Endothelial cell of umbilical vein (primary cell): ENCODE measurements around the gene LIN28A. TPM values are rescaled to one million over a fixed set of nuclear protein-coding genes. Genes with fewer than 3 reads are reported as not detected.

ENCODE experiments used
- BruUV-seq: library from RNA; stranded (reverse); fragments of 400-500 nt; replicated peaks from 2 replicates; lab custom pipeline; 2021; lab: Mats Ljungman, UMichigan
- CTCF ChIA-PET: fragments of 300-600, 350-600 bp; sonication (Branson Sonifier 250); formaldehyde crosslinking; loops from one replicate; lab custom pipeline; 2021; ENCODE audit warnings: antibody characterized with exemption, inconsistent platforms; lab: Charles Lee
- POLR2A ChIA-PET: fragments of 300-600, 350-600 bp; sonication (Branson Sonifier 250); formaldehyde crosslinking; loops from one replicate; lab custom pipeline; 2021; ENCODE audit warnings: antibody characterized with exemption, inconsistent platforms; lab: Charles Lee
- DNase-seq: peaks from one replicate; pipeline ENCODE4 v3.0.0-alpha.2; 2011; ENCODE audit warnings: low read depth, low spot score
- FAIRE-seq: peaks from 2 replicates; lab custom pipeline; 2011; peaks lifted over from hg19 to GRCh38; lab: Jason Lieb, UNC
- H2AFZ ChIP-seq: 2 replicates; pipeline ENCODE4 v1.6.0; 2012; ENCODE audit warnings: low read depth, low read length, control low read depth, inconsistent platforms
- H3K27ac ChIP-seq: 2 replicates; pipeline ENCODE4 v1.5.1; 2011; ENCODE audit warnings: low read depth, mild to moderate bottlenecking, control low read depth, low read length, moderate library complexity; ENCODE audit not compliant: insufficient read depth
- H3K27me3 ChIP-seq, 2 experiments: 2 replicates each; pipeline versions ENCODE4 v1.6.0 to v1.6.1; 2011; ENCODE audit warnings: low read length in 2 of 2, mixed read lengths in 1 of 2; ENCODE audit not compliant: control insufficient read depth in 2 of 2, insufficient read depth in 2 of 2
- H3K36me3 ChIP-seq, 2 experiments: 2 replicates in 1 of 2; 3 replicates in 1 of 2; pipeline ENCODE4 v1.5.1; 2011; ENCODE audit warnings: low read length in 2 of 2, mild to moderate bottlenecking in 1 of 2, moderate library complexity in 1 of 2; ENCODE audit not compliant: control insufficient read depth in 2 of 2, insufficient read depth in 2 of 2; ENCODE audit errors: extremely low read depth in 1 of 2
- H3K4me1 ChIP-seq: 3 replicates; pipeline ENCODE4 v1.5.1; 2011; ENCODE audit warnings: mild to moderate bottlenecking, low read length; ENCODE audit not compliant: control insufficient read depth, insufficient read depth; ENCODE audit errors: extremely low read depth
- H3K4me2 ChIP-seq: 2 replicates; pipeline ENCODE4 v1.6.1; 2011; ENCODE audit warnings: low read length, control low read depth, mixed read lengths; ENCODE audit not compliant: insufficient read depth
- H3K4me3 ChIP-seq, 3 experiments: fragments of 200-600 bp in 1 of 3; sonication (generic), shearing (Covaris generic) in 1 of 3; replicated peaks in 1 of 3; 2 replicates each; pipeline ENCODE4 v1.5.1; 2011 to 2016; ENCODE audit warnings: control low read depth in 3 of 3, low read length in 3 of 3, mild to moderate bottlenecking in 2 of 3, inconsistent platforms in 1 of 3, low read depth in 1 of 3, moderate library complexity in 1 of 3; ENCODE audit not compliant: insufficient read depth in 1 of 3
- H3K79me2 ChIP-seq: 2 replicates; pipeline ENCODE4 v1.6.0; 2012; ENCODE audit warnings: low read length, inconsistent platforms; ENCODE audit not compliant: control insufficient read depth, insufficient read depth
- H3K9ac ChIP-seq: replicated peaks from 2 replicates; pipeline ENCODE3; 2011; ENCODE audit warnings: low read length, control low read depth; ENCODE audit not compliant: insufficient read depth; ENCODE audit errors: extremely low read depth
- H3K9me1 ChIP-seq: replicated peaks from 3 replicates; pipeline ENCODE4 v1.6.0; 2011; ENCODE audit warnings: mild to moderate bottlenecking, low read length; ENCODE audit not compliant: control insufficient read depth, insufficient read depth; ENCODE audit errors: extremely low read depth
- H3K9me3 ChIP-seq: replicated peaks from 2 replicates; pipeline ENCODE4 v1.5.1; 2012; ENCODE audit warnings: low read length, inconsistent platforms; ENCODE audit not compliant: control insufficient read depth, insufficient read depth
- H4K20me1 ChIP-seq: replicated peaks from 2 replicates; pipeline ENCODE3; 2011; ENCODE audit warnings: mild to moderate bottlenecking, low read length; ENCODE audit not compliant: control insufficient read depth, insufficient read depth; ENCODE audit errors: extremely low read depth
- CTCF ChIP-seq, 2 donors: IDR thresholded peaks; 1 replicate in 1 of 2; 2 replicates in 1 of 2; pipeline ENCODE4 v1.5.1; 2011; ENCODE audit warnings: low read length in 2 of 2, mild to moderate bottlenecking in 2 of 2, moderate library complexity in 2 of 2, control low read depth in 1 of 2, inconsistent platforms in 1 of 2, low read depth in 1 of 2; ENCODE audit not compliant: insufficient read depth in 1 of 2; ENCODE audit errors: extremely low read depth in 1 of 2
- EZH2 ChIP-seq: IDR thresholded peaks from 2 replicates; pipeline ENCODE4 v1.6.1; 2012; ENCODE audit warnings: borderline replicate concordance, low read depth, mild to moderate bottlenecking, moderate library complexity, low read length, inconsistent platforms; ENCODE audit not compliant: severe bottlenecking
- FOS ChIP-seq: IDR thresholded peaks from 2 replicates; pipeline ENCODE4 v1.6.1; 2011; ENCODE audit warnings: mild to moderate bottlenecking, low read length, moderate library complexity, borderline replicate concordance; ENCODE audit not compliant: insufficient read depth
- GATA2 ChIP-seq: IDR thresholded peaks from 2 replicates; pipeline ENCODE4 v1.7.0; 2011; ENCODE audit warnings: low read depth, mild to moderate bottlenecking, moderate library complexity, mixed read lengths, low read length; ENCODE audit not compliant: insufficient read length, insufficient read depth
- JUN ChIP-seq: IDR thresholded peaks from 2 replicates; pipeline ENCODE4 v1.6.1; 2011; ENCODE audit warnings: borderline replicate concordance, low read depth; ENCODE audit not compliant: insufficient read length, insufficient read depth
- MAX ChIP-seq: IDR thresholded peaks from 2 replicates; pipeline ENCODE4 v1.6.1; 2011; ENCODE audit not compliant: insufficient read depth, insufficient read length
- MYC ChIP-seq: IDR thresholded peaks from one replicate; pipeline ENCODE4 v1.6.1; 2011; ENCODE audit warnings: mild to moderate bottlenecking, low read depth, low read length
- POLR2A ChIP-seq: IDR thresholded peaks from 2 replicates; pipeline ENCODE4 v1.6.1; 2012; ENCODE audit warnings: low read depth, mild to moderate bottlenecking, control low read depth, low read length
- POLR2AphosphoS5 ChIP-seq: IDR thresholded peaks from 2 replicates; pipeline ENCODE4 v1.6.1; 2012; ENCODE audit warnings: low read depth, mild to moderate bottlenecking, control low read depth, low read length, moderate library complexity; ENCODE audit not compliant: insufficient read depth
- dilution Hi-C: fragments of 300-500 bp; cut with MboI; formaldehyde crosslinking; loops from one replicate; pipeline ENCODE4 v1.15.0; 2019; ENCODE audit warnings: low sequenced_read_pairs; ENCODE audit not compliant: extremely low pct_ligation_motif_present
- intact Hi-C: fragments of 100-400 bp; cut with micrococcal nuclease; formaldehyde crosslinking; loops from one replicate; pipeline ENCODE4 v1.10.0; 2022
- polyA plus RNA-seq, 4 experiments: library from polyadenylated mRNA; depleted of rRNA in 3 of 4; stranded (reverse) in 3 of 4; unstranded in 1 of 4; fragments of >200 nt; gene quantifications; 2 replicates each; pipeline versions ENCODE4 v1.2.1 to v1.2.3, GENCODE V29; 2011 to 2012; ENCODE audit warnings: missing spikeins in 1 of 4
- total RNA-seq: library from RNA; stranded (reverse); gene quantifications from 2 replicates; pipeline ENCODE4 v1.2.3, GENCODE V29; 2021

Gene LIN28A
- total and polyA plus RNA-seq, 2 donors (not counting 3 experiments of a cell fraction or from before 2014, with no cell fraction given) = 0.11 TPM; not detected in 1

- Histone ChIP-seq H3K36me3 (no peaks in the 10 kb centered on the region), H2AFZ (no peak overlapping the region), H3K4me2 (no peak overlapping the region), H4K20me1 (no peaks in the 10 kb centered on the region), H3K9me3 (no peaks in the 10 kb centered on the region), H3K27me3 (peaks cover 8 to 10% of the 10 kb centered on the region in 2 experiments), H3K4me1 (no peaks in the 10 kb centered on the region), H3K79me2 (no peaks in the 10 kb centered on the region), H3K27ac (no peak overlapping the region), H3K9me1 (no peaks in the 10 kb centered on the region), H3K9ac (no peak overlapping the region), H3K4me3 (no peak overlapping the region)
- POLR2A ChIA-PET = no interaction called here
- BruUV-seq = no TSS peak
- dilution Hi-C loops (no loop called here), intact Hi-C loops (no loop called here)
- CTCF ChIA-PET = interaction anchor here (9.0 kb wide), 1 partner anchor 12 kb away, joined by 102 read pairs; no protein-coding TSS in a partner anchor
- FAIRE-seq (no peak), DNase-seq (no peak)
- TF ChIP-seq EZH2 (no peak), POLR2A (no peak), GATA2 (no peak), CTCF (IDR thresholded peaks at IDR 0.05; ENCODE audit: extremely low read depth in 1 of 2, insufficient read depth in 1 of 2, low read depth in 1 of 2, low read length in 2 of 2) (no peak)
These were observed 6.0 kb upstream of the LIN28A start for GRCh38 chr1:26404641-26405040.

GRCh38 chr1:26405281-26405915 is 5.2 kb upstream of the LIN28A start:
- no peak overlapping the region for H3K4me3 ChIP-seq
- peaks cover 12 to 15% of the 10 kb centered on the region in 2 experiments for H3K27me3 ChIP-seq
- no peak overlapping the region for H3K27ac ChIP-seq
- H4K20me1 ChIP-seq = no peaks in the 10 kb centered on the region
- H3K36me3 ChIP-seq = no peaks in the 10 kb centered on the region
- ChIA-PET POLR2A (no interaction called here), CTCF (interaction anchor here (0.7 to 9.0 kb wide), 5 partner anchors 9 to 260 kb away, joined by 3 to 102 read pairs (median 3); no protein-coding TSS in a partner anchor)
- H3K9me1 ChIP-seq = no peaks in the 10 kb centered on the region
- intact Hi-C loops = no loop called here
- no peak overlapping the region for H3K9ac ChIP-seq
- TF ChIP-seq JUN (no peak), MAX (no peak), GATA2 (no peak), CTCF (IDR thresholded peaks at IDR 0.05; ENCODE audit: extremely low read depth in 1 of 2, insufficient read depth in 1 of 2, low read depth in 1 of 2, low read length in 2 of 2) (no peak), FOS (no peak), POLR2A (no peak), POLR2AphosphoS5 (no peak), EZH2 (no peak), MYC (no peak)
- dilution Hi-C loops = no loop called here
- no peaks in the 10 kb centered on the region for H3K9me3 ChIP-seq
- H2AFZ ChIP-seq = no peak overlapping the region
- no TSS peak for BruUV-seq
- no peak overlapping the region for H3K4me2 ChIP-seq
- DNase-seq (no peak), FAIRE-seq (no peak)
- no peaks in the 10 kb centered on the region for H3K4me1 ChIP-seq
- H3K79me2 ChIP-seq = no peaks in the 10 kb centered on the region
